IPS-15b (cell line): Measurements from ENCODE around the gene TRIM59.
A peak's percentile ranks its signal among the peaks of the same experiment; 100 is the strongest.

Source experiments
- H3K27me3 ChIP-seq: one replicate; pipeline ENCODE4 v1.6.1; 2013; ENCODE audit warnings: low read length; ENCODE audit not compliant: control insufficient read depth, insufficient read depth
- H3K36me3 ChIP-seq: one replicate; pipeline ENCODE4 v1.6.1; 2013; ENCODE audit warnings: low read length; ENCODE audit not compliant: control insufficient read depth, insufficient read depth
- H3K4me1 ChIP-seq: one replicate; pipeline ENCODE4 v1.6.1; 2013; ENCODE audit warnings: mild to moderate bottlenecking, low read length; ENCODE audit not compliant: control insufficient read depth, insufficient read depth
- H3K4me3 ChIP-seq: one replicate; pipeline ENCODE4 v1.5.1; 2013; ENCODE audit warnings: low read depth, low read length
- H3K9ac ChIP-seq: one replicate; pipeline ENCODE4 v1.6.1; 2013; ENCODE audit warnings: low read depth, mild to moderate bottlenecking, low read length
- H3K9me3 ChIP-seq: one replicate; pipeline ENCODE4 v1.6.1; 2013; ENCODE audit warnings: mild to moderate bottlenecking, low read length; ENCODE audit not compliant: control insufficient read depth, insufficient read depth

The TRIM59 gene

DNA sequence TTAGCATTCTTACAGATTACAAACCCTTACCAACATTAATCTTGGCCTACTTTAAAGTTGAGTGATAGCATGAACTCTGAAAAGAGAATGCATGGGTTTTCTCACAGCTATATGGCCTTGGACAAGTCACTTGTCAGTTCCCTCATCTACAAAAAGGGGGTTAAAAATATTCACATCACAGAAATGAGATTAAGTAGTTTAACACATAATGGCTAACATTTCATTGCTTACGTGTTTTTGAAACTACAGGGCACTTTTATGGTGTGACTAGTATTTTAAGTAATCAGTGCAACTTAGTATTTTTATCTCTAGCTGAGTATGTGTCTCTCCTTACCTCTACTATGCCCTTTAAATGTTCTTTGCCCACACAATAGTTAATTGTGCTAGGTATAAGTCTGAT lies 13.8 kb downstream of the TRIM59 start:
- peaks cover 7% of the 10 kb centered on the region for H3K36me3 ChIP-seq
- no peaks in the 10 kb centered on the region for H3K27me3 ChIP-seq
- H3K9me3 ChIP-seq = no peaks in the 10 kb centered on the region

DNA sequence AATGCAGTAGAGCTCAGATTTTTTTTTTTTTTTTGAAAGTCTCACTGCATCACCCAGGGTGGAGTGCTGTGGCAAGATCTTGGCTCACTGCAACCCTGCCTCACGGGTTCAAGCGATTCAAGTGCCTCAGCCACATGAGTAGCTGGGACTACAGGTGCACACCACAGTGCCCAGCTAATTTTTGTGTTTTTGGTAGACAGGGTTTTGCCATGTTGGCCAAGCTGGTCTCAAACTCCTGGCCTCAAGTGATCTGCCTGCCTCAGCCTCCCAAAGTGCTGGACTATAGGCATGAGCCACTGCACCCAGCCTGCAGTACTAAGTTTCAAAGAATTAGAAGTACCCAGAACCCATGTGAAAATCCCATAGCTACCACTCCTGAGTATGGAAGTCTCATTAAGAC lies 14.5 kb downstream of the TRIM59 start:
- peaks cover 2% of the 10 kb centered on the region for H3K4me1 ChIP-seq

More for the DNA sequence above, 13.8 kb downstream of the TRIM59 start:
- H3K9ac ChIP-seq = no peak overlapping the region
- no peak overlapping the region for H3K4me3 ChIP-seq
- H3K4me1 ChIP-seq = peaks cover 2% of the 10 kb centered on the region

DNA sequence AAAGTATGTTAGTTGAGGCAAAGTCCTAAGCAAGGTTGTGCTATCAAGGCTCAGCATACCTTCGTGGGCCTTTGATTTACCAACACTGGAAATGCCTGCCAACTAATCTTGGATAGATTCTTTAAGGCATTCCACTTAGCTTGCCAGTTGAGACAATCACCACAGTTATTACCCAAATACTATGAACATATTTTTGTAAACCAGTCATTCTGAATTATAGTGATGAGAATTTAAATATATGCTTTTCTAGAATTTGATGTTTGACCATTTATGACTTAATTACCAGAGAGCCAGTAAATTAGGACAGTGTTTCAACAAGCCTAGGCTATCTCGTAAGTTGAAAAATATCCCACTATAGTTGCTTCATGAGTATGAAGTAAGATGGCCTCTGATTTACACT lies 15.5 kb downstream of the TRIM59 start:
- H3K4me1 ChIP-seq = peaks cover 2% of the 10 kb centered on the region
- no peak overlapping the region for H3K9ac ChIP-seq
- H3K4me3 ChIP-seq = no peak overlapping the region
- H3K36me3 ChIP-seq = peaks cover 7% of the 10 kb centered on the region
- H3K27me3 ChIP-seq = no peaks in the 10 kb centered on the region
- no peaks in the 10 kb centered on the region for H3K9me3 ChIP-seq

More for the DNA sequence above, 14.5 kb downstream of the TRIM59 start:
- no peaks in the 10 kb centered on the region for H3K27me3 ChIP-seq
- no peak overlapping the region for H3K9ac ChIP-seq
- H3K4me3 ChIP-seq = no peak overlapping the region
- H3K36me3 ChIP-seq = peaks cover 7% of the 10 kb centered on the region
- H3K9me3 ChIP-seq = no peaks in the 10 kb centered on the region

DNA sequence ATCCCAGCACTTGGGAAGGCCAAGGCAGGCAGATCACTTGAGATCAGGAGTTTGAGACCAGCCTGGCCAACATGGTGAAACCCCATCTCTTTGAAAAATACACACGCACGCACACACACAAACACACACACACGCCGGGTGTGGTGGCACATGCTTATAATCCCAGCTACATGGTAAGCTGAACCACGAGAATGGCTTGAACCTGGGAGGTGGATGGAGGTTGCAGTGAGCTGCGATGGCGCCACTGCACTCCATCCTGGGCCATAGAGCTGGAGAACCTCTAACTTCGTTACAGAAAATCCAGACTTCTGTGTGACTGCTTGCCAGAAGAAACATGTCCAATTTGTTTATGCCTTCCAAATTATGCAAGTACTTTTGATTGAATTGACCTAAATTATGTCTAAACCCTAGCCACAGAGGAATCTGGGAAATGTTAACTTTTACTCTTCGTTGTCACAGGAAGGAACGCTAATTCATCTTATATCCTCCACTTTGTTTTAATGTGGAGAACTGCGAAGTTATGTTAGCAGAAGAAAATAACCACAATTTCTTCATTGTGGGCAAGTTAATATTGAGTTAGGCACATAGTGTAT lies 21.7 kb downstream of the TRIM59 start:
- Histone ChIP-seq H3K36me3 (peaks cover 11% of the 10 kb centered on the region), H3K27me3 (no peaks in the 10 kb centered on the region), H3K9me3 (no peaks in the 10 kb centered on the region), H3K4me3 (no peak overlapping the region), H3K9ac (no peak overlapping the region), H3K4me1 (no peaks in the 10 kb centered on the region)

DNA sequence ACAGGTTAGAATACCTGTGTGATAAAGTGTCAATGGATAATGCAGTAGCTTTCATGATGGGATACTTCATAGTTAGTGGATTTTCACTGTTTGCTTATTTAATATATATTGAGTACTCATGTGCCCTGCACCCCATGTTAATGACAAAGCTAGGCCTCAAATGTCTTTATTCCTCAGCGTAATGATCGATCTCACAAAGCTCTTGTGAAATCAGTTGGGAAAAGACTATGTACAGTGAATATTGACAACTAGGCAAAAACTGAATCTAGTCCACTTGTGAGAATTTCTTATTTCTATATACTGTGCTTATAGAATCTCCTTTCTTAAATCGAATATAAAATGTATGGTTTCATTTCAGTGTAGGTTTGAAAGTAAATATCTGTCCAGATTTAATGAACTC lies 32.3 kb downstream of the TRIM59 start:
- H3K27me3 ChIP-seq = no peaks in the 10 kb centered on the region
- H3K9me3 ChIP-seq = no peaks in the 10 kb centered on the region
- no peak overlapping the region for H3K4me3 ChIP-seq
- no peak overlapping the region for H3K9ac ChIP-seq
- peaks cover 37% of the 10 kb centered on the region for H3K36me3 ChIP-seq
- no peaks in the 10 kb centered on the region for H3K4me1 ChIP-seq

DNA sequence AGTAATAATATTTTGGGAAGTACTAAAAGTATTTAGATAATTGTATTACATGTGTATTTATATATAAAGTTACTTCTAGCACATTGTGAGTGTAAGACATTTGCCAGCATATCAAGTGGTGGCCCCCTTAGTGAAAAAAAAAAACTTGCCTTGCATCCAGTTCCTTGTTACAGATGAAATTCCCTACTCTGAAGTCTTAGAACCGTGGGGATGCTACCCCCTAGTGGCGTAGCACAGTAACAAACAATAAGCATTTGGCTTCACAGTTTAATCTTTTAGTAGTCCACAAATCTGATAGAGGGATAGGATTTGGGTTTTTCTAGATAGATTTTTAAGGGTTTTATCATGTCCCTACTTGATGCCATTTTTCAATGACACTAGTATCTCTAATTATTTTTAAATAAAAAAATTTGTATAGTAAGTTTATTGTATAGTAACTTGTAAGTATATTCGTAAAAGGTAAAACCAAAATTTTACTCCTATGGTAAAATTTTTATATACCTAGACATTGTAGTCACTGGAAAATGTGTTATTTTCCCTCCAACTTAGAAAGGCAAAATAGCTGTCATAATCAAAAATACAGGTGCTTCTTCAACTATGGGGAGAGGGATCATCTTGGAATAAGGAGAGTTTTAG lies 35.9 kb downstream of the TRIM59 start:
- Histone ChIP-seq H3K4me3 (no peak overlapping the region), H3K27me3 (no peaks in the 10 kb centered on the region), H3K4me1 (no peaks in the 10 kb centered on the region), H3K9me3 (no peaks in the 10 kb centered on the region), H3K36me3 (peaks cover 29% of the 10 kb centered on the region), H3K9ac (no peak overlapping the region)

DNA sequence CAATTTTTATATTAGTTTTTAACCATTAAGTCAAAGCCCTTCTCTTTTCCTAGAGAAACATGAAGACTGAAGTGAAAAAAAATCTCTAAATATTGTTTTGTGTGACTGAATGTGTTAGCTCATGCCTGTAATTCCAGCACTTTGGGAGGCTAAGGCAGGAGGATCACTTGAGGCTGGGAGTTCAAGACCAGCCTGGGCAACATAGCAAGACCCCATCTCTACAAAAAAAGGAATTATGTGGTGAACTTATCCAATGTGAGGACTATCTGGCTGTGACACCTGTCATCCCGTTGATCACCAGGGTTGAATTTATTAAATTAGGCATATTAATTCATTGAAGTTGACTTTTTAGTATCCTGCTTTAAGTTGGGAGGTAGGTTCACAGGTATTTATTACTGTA lies 37.1 kb downstream of the TRIM59 start:
- Histone ChIP-seq H3K9ac (no peak overlapping the region), H3K36me3 (peaks cover 26% of the 10 kb centered on the region), H3K4me1 (no peaks in the 10 kb centered on the region)

DNA sequence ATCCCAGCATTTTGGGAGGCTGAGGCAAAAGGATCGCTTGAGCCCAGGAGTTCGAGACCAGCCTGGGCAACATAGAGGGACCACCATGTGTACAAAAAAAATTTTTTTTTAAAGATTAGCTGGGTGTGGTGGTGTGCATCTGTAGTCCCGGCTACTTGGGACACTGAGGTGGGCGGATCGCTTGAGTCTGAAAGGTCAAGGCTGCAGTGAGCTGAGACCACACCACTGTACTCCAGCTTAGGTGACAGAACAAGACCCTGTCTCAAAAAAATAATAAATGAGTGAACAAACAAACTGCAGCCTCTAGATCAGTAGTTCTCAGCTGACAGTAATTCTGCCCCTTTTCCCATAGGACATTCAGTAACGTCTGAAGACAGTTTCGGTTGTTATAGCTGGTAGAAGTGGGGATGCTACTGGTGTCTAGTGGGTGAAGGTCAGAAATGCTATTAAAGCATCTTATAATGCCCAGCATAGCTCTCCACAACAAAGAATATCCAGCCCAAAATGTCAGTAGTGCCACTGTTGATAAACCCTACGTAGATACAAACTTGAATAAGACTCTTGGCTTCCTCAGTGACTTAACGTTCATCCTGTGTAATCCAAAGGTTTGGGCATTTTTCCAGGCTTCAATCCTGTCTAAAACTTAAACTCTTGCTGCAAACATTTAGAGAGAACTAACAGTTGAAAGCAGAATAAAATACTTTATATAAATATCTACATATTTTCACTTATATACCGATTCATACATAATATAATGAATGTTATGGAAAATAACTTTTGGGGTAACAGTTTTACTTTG lies 39.6 kb downstream of the TRIM59 start:
- Histone ChIP-seq H3K36me3 (peaks cover 18% of the 10 kb centered on the region), H3K4me1 (no peaks in the 10 kb centered on the region), H3K9ac (no peak overlapping the region), H3K27me3 (no peaks in the 10 kb centered on the region), H3K9me3 (no peaks in the 10 kb centered on the region), H3K4me3 (no peak overlapping the region)

More for the DNA sequence above, 37.1 kb downstream of the TRIM59 start:
- no peak overlapping the region for H3K4me3 ChIP-seq
- H3K9me3 ChIP-seq = no peaks in the 10 kb centered on the region
- H3K27me3 ChIP-seq = no peaks in the 10 kb centered on the region

DNA sequence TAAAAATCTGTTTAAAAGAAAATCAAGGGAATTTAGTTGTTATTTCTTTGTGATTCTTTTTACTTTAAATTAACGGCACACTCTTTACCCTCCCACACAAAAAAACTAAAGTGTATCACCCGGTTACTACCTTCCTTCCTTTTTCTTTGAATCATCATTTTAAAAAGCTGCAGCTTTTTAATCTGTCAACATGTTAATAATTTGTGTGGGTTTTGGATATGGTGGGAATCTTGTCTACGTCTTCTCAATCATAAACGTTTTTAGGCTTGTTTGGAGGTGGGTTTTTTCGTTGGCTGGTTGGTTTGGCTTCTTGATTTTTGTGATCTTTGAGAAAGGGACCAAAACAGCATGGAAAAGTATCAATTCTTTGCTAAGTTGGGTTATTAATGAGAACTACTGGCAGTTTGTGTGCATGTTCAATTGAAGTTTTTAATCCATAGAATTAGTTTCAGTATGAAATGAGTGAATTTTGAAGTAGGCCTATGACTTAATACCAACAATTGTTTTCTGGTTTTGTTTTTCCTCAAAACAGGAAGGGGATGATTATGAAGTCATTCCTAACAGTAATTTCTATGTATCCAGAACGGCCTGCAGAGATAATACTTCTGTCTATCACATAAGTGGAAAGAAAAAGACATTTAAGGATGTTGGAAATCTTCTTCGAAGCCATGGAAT lies 45.7 kb downstream of the TRIM59 start:
- Histone ChIP-seq H3K4me1 (no peaks in the 10 kb centered on the region), H3K9ac (no peak overlapping the region), H3K27me3 (no peaks in the 10 kb centered on the region), H3K9me3 (no peaks in the 10 kb centered on the region), H3K4me3 (no peak overlapping the region), H3K36me3 (no peaks in the 10 kb centered on the region)

DNA sequence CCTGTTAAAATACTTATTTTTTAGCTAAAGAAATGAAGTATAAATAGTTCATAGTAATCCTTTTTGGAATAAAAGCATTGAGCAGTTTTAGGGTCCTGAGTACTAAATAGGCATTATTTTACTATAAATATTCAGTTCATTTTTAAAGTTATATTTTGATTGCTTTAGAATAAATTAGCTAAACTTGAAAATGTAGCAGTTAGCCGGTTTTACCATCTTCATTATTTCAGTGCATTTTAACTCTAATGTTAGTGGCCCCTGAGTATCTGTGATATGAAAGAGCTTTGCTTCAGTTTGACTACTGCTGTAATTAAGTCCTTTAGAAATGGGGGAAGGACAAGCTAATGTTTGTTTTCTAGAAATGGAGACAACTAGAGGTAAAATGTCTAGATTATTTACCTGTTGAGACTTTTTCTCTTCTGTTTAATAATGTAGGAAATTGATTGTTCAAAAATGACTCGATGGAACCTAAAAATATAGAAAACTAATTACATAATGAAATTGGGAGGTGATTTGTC lies 46.5 kb downstream of the TRIM59 start:
- Histone ChIP-seq H3K9ac (no peak overlapping the region), H3K9me3 (no peaks in the 10 kb centered on the region), H3K4me1 (peaks cover 2% of the 10 kb centered on the region), H3K4me3 (peak overlapping the region; percentile 30), H3K36me3 (no peaks in the 10 kb centered on the region), H3K27me3 (no peaks in the 10 kb centered on the region)

DNA sequence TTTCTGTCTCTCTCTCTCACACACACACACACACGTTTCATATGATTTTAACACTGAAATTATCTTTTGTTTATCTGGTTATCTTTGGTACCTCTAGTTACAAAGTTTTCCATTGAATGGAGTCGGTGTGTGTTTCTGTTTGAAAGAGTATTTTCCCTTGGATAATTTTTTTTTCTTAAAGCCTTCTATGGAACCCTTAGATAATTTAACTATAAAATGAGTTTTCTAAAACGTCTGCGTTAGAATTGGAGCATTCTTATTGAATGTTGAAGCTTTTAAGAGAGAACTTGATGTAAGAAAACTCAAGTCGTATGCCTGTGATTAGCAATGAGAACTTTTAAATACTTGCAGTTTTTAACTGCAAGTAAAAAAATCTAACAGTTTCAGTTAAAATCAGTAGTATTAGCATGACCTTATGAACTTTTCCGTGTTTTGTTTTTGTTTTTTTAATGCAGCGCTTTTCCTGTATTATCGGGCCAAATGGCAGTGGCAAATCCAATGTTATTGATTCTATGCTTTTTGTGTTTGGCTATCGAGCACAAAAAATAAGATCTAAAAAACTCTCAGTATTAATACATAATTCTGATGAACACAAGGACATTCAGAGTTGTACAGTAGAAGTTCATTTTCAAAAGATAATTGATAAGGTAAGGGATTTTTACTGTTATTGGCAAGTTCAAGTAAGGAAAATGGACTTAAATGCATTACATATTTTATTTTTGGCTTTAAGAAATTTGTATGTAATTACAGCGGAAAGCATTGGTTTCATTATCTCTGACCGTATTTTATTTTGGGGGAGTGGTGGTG lies 47.2 kb downstream of the TRIM59 start:
- no peaks in the 10 kb centered on the region for H3K36me3 ChIP-seq
- H3K9me3 ChIP-seq = no peaks in the 10 kb centered on the region
- H3K27me3 ChIP-seq = no peaks in the 10 kb centered on the region
- no peak overlapping the region for H3K9ac ChIP-seq
- H3K4me1 ChIP-seq = peaks cover 3% of the 10 kb centered on the region
- peak overlapping the region; percentile 86 for H3K4me3 ChIP-seq
